Kidney epithelial cell (primary cell): ENCODE measurements around the gene PRSS35. TPM values are rescaled to one million over a fixed set of nuclear protein-coding genes. Genes with fewer than 3 reads are reported as not detected.
A peak's percentile ranks its signal among the peaks of the same experiment; 100 is the strongest.

Experiments
- DNase-seq: peaks from one replicate; pipeline ENCODE4 v3.0.0-alpha.2; 2010; ENCODE audit warnings: low read depth
- H3K27me3 ChIP-seq: 2 replicates; pipeline ENCODE4 v1.6.0; 2011; ENCODE audit warnings: low read length; ENCODE audit not compliant: control insufficient read depth, insufficient read depth
- H3K36me3 ChIP-seq: 2 replicates; pipeline ENCODE4 v1.5.1; 2011; ENCODE audit warnings: low read length; ENCODE audit not compliant: control insufficient read depth, insufficient read depth
- H3K4me3 ChIP-seq: 2 replicates; pipeline ENCODE4 v1.5.1; 2011; ENCODE audit warnings: low read depth, mild to moderate bottlenecking, control low read depth, low read length
- total RNA-seq: library from RNA; depleted of rRNA; stranded (reverse); fragments of >200 nt; gene quantifications from 2 replicates; pipeline ENCODE4 v1.2.3, GENCODE V29; 2015
- TF ChIP-seq, protein P1 (sequence below): IDR thresholded peaks from 2 replicates; pipeline ENCODE4 v1.5.1; 2011; ENCODE audit warnings: mild to moderate bottlenecking, moderate library complexity, low read length, control low read depth, inconsistent platforms; ENCODE audit not compliant: insufficient read depth, poor library complexity, severe bottlenecking

PRSS35 gene
- total RNA-seq, 1 donor from 2014 or later: 0.08 TPM

- Histone ChIP-seq H3K36me3 (no peaks in the 10 kb centered on the region), H3K4me3 (no peak overlapping the region), H3K27me3 (no peaks in the 10 kb centered on the region)
- TF ChIP-seq, protein P1, sequence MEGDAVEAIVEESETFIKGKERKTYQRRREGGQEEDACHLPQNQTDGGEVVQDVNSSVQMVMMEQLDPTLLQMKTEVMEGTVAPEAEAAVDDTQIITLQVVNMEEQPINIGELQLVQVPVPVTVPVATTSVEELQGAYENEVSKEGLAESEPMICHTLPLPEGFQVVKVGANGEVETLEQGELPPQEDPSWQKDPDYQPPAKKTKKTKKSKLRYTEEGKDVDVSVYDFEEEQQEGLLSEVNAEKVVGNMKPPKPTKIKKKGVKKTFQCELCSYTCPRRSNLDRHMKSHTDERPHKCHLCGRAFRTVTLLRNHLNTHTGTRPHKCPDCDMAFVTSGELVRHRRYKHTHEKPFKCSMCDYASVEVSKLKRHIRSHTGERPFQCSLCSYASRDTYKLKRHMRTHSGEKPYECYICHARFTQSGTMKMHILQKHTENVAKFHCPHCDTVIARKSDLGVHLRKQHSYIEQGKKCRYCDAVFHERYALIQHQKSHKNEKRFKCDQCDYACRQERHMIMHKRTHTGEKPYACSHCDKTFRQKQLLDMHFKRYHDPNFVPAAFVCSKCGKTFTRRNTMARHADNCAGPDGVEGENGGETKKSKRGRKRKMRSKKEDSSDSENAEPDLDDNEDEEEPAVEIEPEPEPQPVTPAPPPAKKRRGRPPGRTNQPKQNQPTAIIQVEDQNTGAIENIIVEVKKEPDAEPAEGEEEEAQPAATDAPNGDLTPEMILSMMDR: no peak
- DNase-seq: no peak
These were observed 1.1 kb upstream of the PRSS35 start for GRCh38 chr6:83511266-83511665.

DNA sequence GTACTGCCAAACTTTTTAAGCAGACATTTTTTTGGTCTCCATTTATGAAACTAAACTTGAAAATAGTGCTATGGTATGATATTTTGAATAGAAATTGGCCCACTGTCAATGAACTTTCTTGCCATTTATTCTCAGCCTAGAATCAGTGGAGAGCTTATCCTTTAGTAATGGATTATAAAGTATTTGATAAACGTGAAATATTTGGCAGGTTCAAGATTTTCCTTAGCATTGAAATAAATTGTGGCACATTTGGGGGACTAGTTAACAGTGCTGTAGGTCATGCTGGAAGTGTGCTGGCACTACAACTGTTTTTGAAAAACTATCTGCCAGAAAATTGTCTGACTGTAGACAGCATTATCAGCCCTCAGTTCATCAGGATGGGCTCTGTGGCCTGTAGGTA is 2.1 kb downstream of the PRSS35 start:
- Histone ChIP-seq H3K36me3 (no peaks in the 10 kb centered on the region), H3K27me3 (no peaks in the 10 kb centered on the region), H3K4me3 (no peak overlapping the region)
- TF ChIP-seq, protein P1: no peak
- no peak for DNase-seq

- DNase-seq: no peak
- TF ChIP-seq, protein P1: peak; percentile 79
- no peak overlapping the region for H3K4me3 ChIP-seq
- H3K36me3 ChIP-seq: no peaks in the 10 kb centered on the region
- no peaks in the 10 kb centered on the region for H3K27me3 ChIP-seq
These were observed 2.6 kb downstream of the PRSS35 start for GRCh38 chr6:83514866-83515466.

GRCh38 chr6:83517500-83517899 is 5.2 kb downstream of the PRSS35 start:
- DNase-seq: no peak
- H3K36me3 ChIP-seq: no peaks in the 10 kb centered on the region
- H3K4me3 ChIP-seq: no peak overlapping the region
- no peaks in the 10 kb centered on the region for H3K27me3 ChIP-seq
- TF ChIP-seq, protein P1: no peak

DNA sequence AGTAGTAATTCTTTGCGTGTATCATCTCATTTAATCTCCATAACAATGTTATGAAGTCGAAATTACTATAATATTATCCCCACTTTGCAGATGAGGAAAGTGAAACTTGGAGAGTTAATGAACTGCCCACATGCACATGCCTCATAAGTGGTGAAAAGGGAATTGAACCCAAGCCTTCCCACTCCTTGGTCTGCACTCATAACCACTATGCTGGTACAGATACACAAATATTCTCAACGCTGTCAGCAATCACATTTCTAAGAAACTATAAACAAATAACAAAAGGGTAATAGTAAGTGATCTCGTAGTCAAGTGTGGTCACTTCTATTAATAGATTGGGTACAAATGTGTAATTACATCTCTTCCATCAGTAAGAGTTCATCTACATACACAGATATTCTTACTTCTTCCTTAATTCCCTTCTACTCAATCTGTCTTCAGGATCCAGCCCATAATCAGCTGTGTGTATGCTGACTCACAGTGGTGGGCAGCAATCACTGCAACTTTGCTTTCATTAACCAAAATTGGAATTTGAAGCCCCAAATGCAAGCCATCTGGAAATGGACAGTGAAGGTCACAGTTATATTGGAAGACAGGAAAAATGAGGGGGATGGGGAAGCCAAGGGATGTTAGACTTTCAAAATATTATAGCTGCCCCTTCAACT is 6.6 kb downstream of the PRSS35 start:
- Histone ChIP-seq H3K4me3 (no peak overlapping the region), H3K36me3 (no peaks in the 10 kb centered on the region), H3K27me3 (no peaks in the 10 kb centered on the region)
- TF ChIP-seq, protein P1: peak; percentile 28
- DNase-seq: no peak

GRCh38 chr6:83536034-83536646 is 23.8 kb downstream of the PRSS35 start:
- TF ChIP-seq, protein P1: peak; percentile 70
- no peak for DNase-seq
- no peaks in the 10 kb centered on the region for H3K27me3 ChIP-seq

More at GRCh38 chr6:83536034-83536646, 23.8 kb downstream of the PRSS35 start:
- Histone ChIP-seq H3K4me3 (no peak overlapping the region), H3K36me3 (no peaks in the 10 kb centered on the region)
